Lung (tissue), 12 donors: ENCODE data around the gene ATP2B2. TPM values are rescaled to one million over a fixed set of nuclear protein-coding genes. Genes with fewer than 3 reads are reported as not detected.
A peak's percentile ranks its signal among the peaks of the same experiment; 100 is the strongest.

Experiments
- ATAC-seq: fragments of 200-7000 bp; cut with Tn5 transposase; one replicate; pipeline ENCODE4 v1.9.1; 2020; ENCODE audit warnings: moderate number of reproducible peaks; ENCODE audit not compliant: insufficient read depth, low FRiP score
- DNase-seq, 3 donors: peaks; one replicate each; pipeline ENCODE4 v3.0.0-alpha.2; 2013 to 2017
- H3K27ac ChIP-seq, 2 donors: one replicate each; pipeline ENCODE4 v1.5.1; 2013; ENCODE audit warnings: mild to moderate bottlenecking in 2 of 2, moderate library complexity in 2 of 2, control low read depth in 1 of 2, inconsistent platforms in 1 of 2, low read depth in 1 of 2, low read length in 1 of 2
- H3K27me3 ChIP-seq, 3 donors: one replicate each; pipeline ENCODE4 v1.5.1; 2013; ENCODE audit warnings: low read length in 2 of 3; ENCODE audit not compliant: control insufficient read depth in 3 of 3, insufficient read depth in 3 of 3
- H3K36me3 ChIP-seq, 4 donors: one replicate each; pipeline ENCODE4 v1.5.1; 2013; ENCODE audit warnings: low read length in 4 of 4, mild to moderate bottlenecking in 1 of 4, moderate library complexity in 1 of 4; ENCODE audit not compliant: control insufficient read depth in 4 of 4, insufficient read depth in 4 of 4
- H3K4me1 ChIP-seq, 5 donors: one replicate each; pipeline ENCODE4 v1.5.1; 2013; ENCODE audit warnings: low read length in 5 of 5, mild to moderate bottlenecking in 2 of 5, moderate library complexity in 1 of 5; ENCODE audit not compliant: control insufficient read depth in 5 of 5, insufficient read depth in 5 of 5
- H3K4me3 ChIP-seq: one replicate; pipeline ENCODE4 v1.5.1; 2013; ENCODE audit warnings: mild to moderate bottlenecking, control low read depth, moderate library complexity
- H3K9ac ChIP-seq, 2 donors: one replicate each; pipeline ENCODE4 v1.5.1; 2013; ENCODE audit warnings: low read length in 2 of 2, control low read depth in 1 of 2; ENCODE audit not compliant: insufficient read depth in 1 of 2
- H3K9me3 ChIP-seq, 4 donors: one replicate each; pipeline ENCODE4 v1.5.1; 2013; ENCODE audit warnings: low read length in 3 of 4, mild to moderate bottlenecking in 1 of 4, moderate library complexity in 1 of 4; ENCODE audit not compliant: control insufficient read depth in 4 of 4, insufficient read depth in 3 of 4
- WGBS, 2 donors: extraction: QIAGEN DNeasy Blood & Tissue Kit; methylation state at CpG; one replicate each; pipeline ENCODE4 v1.1.7; 2013; 5-methylcytosine and 5-hydroxymethylcytosine counted together
- polyA plus RNA-seq, 2 donors: library from polyadenylated mRNA; stranded (reverse); fragments of 200-250 nt; gene quantifications; one replicate each; pipeline ENCODE4 v1.2.1, GENCODE V29; 2013
- total RNA-seq, 2 donors: library from RNA; depleted of rRNA in 1 of 2; stranded (reverse); fragments of >200 nt in 1 of 2; gene quantifications; one replicate each; pipeline ENCODE4 v1.2.1, GENCODE V29; 2014 to 2021
- TF ChIP-seq, protein P1 (sequence below): IDR thresholded peaks from 2 replicates; pipeline ENCODE4 v1.5.1; 2012; ENCODE audit warnings: mild to moderate bottlenecking; ENCODE audit errors: control extremely low read depth, extremely low read depth
- donor health status: control.
- donor health status: control.
- donor health status: Bipolar disorder and iron deficiency.
- donor health status: healthy.
- donor health status: DM: yes; HTN: yes; CAD: no.

The ATP2B2 gene
- total and polyA plus RNA-seq, 4 donors: 0.06 TPM; not detected in 3

DNA sequence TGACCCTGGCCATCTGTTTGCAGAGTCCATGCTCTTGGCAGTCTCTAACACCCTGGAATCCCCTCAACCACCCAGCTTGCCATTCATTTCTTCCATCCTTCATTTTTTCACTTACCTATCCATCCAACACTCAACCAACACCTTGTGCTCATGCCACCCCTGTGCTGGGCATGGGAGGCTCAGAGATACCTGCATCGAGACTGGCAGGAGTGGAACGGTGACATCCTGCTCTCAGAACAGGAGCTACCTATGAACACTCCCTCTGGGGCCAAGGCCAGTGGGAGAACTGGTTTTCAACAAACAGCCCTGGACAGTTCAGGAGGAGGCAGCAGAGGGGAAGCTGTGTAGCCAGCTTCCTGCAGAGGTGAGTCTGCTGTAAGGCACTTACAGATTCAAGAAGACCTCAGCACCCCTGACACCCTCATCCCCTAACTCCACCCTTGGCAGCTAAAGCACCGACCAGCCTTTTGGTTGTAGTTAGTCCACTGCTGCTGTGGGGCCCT is 19.5 kb upstream of the ATP2B2 start:
- ATAC-seq (no peak), DNase-seq (peak in 1 of 3 donors; percentile 12)
- Histone ChIP-seq H3K4me1 (no peaks in the 10 kb centered on the region), H3K27ac (no peak overlapping the region), H3K27me3 (peaks cover 0 to 19% (median 0%) of the 10 kb centered on the region in 3 donors), H3K9ac (no peak overlapping the region), H3K9me3 (no peaks in the 10 kb centered on the region), H3K4me3 (no peak overlapping the region), H3K36me3 (no peaks in the 10 kb centered on the region)
- WGBS, 2 donors: 66 to 76% methylated on average over 3 of the region's 3 CpGs
- TF ChIP-seq, protein P1, sequence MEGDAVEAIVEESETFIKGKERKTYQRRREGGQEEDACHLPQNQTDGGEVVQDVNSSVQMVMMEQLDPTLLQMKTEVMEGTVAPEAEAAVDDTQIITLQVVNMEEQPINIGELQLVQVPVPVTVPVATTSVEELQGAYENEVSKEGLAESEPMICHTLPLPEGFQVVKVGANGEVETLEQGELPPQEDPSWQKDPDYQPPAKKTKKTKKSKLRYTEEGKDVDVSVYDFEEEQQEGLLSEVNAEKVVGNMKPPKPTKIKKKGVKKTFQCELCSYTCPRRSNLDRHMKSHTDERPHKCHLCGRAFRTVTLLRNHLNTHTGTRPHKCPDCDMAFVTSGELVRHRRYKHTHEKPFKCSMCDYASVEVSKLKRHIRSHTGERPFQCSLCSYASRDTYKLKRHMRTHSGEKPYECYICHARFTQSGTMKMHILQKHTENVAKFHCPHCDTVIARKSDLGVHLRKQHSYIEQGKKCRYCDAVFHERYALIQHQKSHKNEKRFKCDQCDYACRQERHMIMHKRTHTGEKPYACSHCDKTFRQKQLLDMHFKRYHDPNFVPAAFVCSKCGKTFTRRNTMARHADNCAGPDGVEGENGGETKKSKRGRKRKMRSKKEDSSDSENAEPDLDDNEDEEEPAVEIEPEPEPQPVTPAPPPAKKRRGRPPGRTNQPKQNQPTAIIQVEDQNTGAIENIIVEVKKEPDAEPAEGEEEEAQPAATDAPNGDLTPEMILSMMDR: no peak

DNA sequence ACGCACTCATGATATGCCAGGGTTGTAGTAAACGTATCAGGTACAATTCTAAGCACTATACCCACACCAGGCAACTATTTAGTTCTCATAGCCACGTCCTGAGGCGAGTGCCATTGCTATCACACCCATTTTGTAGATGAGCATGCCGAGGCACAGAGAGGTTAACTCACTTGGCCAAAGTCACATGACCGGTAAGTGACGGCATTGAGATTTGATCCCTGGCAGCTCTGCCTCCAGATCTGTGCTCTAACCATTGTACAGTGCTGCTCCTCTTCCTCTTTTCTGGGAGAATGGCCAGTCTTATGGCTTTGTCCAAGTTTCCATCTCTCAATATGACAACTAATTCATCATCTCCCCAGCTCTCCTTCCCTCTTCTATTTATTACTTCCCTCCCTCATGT is 18.9 kb upstream of the ATP2B2 start:
- Histone ChIP-seq H3K36me3 (no peaks in the 10 kb centered on the region), H3K9ac (no peak overlapping the region), H3K27me3 (peaks cover 0 to 19% (median 0%) of the 10 kb centered on the region in 3 donors), H3K4me1 (no peaks in the 10 kb centered on the region), H3K27ac (no peak overlapping the region), H3K9me3 (no peaks in the 10 kb centered on the region), H3K4me3 (no peak overlapping the region)
- DNase-seq (no peak), ATAC-seq (no peak)
- WGBS, 2 donors: 78 to 84% methylated on average over 7 of the region's 7 CpGs
- TF ChIP-seq, protein P1: no peak

DNA sequence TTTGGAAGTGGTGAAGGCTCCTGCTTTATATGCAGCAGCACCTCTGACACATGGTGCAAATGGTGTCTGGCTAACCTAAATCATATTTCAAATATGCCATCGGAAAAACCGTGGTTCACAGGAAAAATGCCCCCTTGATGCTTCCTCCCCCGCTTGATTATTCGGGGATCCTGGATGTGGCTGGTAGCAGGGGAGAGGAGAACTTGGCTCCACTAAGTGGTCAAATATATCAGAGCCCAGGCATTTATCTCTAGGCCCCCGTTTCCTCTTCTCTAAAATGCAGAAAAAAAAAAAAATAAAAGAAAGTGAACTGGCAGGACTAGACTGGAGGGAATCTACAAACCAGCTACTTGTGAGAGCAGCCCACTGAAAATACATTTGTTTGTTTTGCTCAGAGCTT is 18.2 kb upstream of the ATP2B2 start:
- no peak overlapping the region for H3K4me3 ChIP-seq
- no peak overlapping the region for H3K9ac ChIP-seq
- ATAC-seq (no peak), DNase-seq (no peak)
- H3K9me3 ChIP-seq: no peaks in the 10 kb centered on the region
- H3K27me3 ChIP-seq: peaks cover 0 to 23% (median 0%) of the 10 kb centered on the region in 3 donors
- TF ChIP-seq, protein P1: no peak
- H3K36me3 ChIP-seq: no peaks in the 10 kb centered on the region
- 27 to 47% methylated on average over 5 of the region's 5 CpGs for WGBS, 2 donors
- H3K27ac ChIP-seq: no peak overlapping the region
- H3K4me1 ChIP-seq: no peaks in the 10 kb centered on the region
